ENCODE measurements around the gene PRKAG1. TPM values are rescaled to one million over a fixed set of nuclear protein-coding genes. Genes with fewer than 3 reads are reported as not detected.

Gene PRKAG1
- total RNA-seq, 1 donor from 2014 or later: 47.1 TPM

DNA sequence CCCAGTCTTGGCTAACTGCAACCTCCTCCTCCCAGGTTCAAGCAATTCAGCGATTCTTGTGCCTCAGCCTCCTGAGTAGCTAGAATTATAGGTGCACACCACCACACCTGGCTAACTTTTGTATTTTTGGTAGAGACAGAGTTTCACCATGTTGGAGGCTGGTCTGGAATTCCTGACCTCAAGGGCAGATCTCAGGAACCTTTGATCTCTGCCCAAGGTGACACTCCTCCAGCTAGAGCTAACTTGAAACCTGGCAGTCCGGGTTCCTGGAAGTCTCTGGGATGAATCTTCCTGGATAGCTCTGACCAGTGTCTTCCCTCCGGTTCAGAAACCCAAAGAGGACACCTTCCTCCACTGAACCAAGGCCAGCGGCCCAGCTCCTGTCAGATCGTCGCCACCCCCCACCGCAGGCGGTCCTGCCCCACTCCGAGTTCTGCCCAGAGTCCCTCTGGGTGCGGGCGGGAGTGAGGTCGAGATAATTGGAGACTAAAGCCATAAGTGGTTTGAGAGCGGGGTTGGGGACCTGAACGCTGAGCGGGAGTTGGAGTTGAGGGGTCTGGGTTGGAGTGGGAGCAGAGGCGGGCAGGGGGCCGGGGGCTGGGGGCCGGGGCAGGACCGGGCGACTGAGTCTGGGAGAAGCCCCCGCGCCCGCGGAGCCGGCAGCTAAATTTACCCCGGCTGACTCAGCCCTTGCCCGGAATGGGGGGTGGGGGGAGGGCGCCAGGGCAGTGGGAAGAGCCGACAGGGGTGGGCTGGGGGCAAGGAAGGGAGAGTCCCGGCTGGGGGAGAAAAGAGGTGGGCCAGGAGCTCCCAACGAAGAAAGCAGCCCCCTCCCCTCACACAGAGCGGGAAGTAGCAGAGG, 24.1 kb downstream of the PRKAG1 start:
- Histone ChIP-seq H3K27me3 (ENCODE audit: insufficient read depth, low read length) (peaks cover 37% of the 10 kb centered on the region), H3K36me3 (ENCODE audit: insufficient read depth, low read length) (no peaks in the 10 kb centered on the region), H3K9me3 (ENCODE audit: insufficient read depth, low read depth, low read length) (no peaks in the 10 kb centered on the region), H3K27ac (ENCODE audit: low read depth, low read length) (no peak overlapping the region), H3K4me2 (ENCODE audit: low read length) (peak overlapping the region; percentile 79), H3K79me2 (ENCODE audit: insufficient read depth, low read length) (no peaks in the 10 kb centered on the region), H2AFZ (ENCODE audit: low read depth, low read length) (no peak overlapping the region), H3K4me1 (ENCODE audit: insufficient read depth, low read length) (peaks cover 32% of the 10 kb centered on the region), H3K9ac (ENCODE audit: low read length) (no peak overlapping the region), H4K20me1 (ENCODE audit: insufficient read depth, low read length) (peaks cover 6% of the 10 kb centered on the region), H3K4me3 (ENCODE audit: insufficient read depth, low read depth, low read length) (no peak overlapping the region)
- no peak overlapping the region for H3K27ac Mint-ChIP-seq (ENCODE audit: unreplicated experiment)
- H3K27me3 Mint-ChIP-seq (ENCODE audit: low read depth, unreplicated experiment): peaks cover 48% of the 10 kb centered on the region
- no peak for TF ChIP-seq EZH2 (IDR thresholded peaks at IDR 0.05; ENCODE audit: insufficient read depth, low read length)
- TF ChIP-seq, protein P1, sequence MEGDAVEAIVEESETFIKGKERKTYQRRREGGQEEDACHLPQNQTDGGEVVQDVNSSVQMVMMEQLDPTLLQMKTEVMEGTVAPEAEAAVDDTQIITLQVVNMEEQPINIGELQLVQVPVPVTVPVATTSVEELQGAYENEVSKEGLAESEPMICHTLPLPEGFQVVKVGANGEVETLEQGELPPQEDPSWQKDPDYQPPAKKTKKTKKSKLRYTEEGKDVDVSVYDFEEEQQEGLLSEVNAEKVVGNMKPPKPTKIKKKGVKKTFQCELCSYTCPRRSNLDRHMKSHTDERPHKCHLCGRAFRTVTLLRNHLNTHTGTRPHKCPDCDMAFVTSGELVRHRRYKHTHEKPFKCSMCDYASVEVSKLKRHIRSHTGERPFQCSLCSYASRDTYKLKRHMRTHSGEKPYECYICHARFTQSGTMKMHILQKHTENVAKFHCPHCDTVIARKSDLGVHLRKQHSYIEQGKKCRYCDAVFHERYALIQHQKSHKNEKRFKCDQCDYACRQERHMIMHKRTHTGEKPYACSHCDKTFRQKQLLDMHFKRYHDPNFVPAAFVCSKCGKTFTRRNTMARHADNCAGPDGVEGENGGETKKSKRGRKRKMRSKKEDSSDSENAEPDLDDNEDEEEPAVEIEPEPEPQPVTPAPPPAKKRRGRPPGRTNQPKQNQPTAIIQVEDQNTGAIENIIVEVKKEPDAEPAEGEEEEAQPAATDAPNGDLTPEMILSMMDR (IDR thresholded peaks at IDR 0.05; ENCODE audit: insufficient read depth, low read depth, low read length): no peak
- DNase-seq (ENCODE audit: low read depth) (no peak), FAIRE-seq (no peak)
- H3K4me1 Mint-ChIP-seq (ENCODE audit: low read depth, unreplicated experiment): peaks cover 12% of the 10 kb centered on the region
- no peak overlapping the region for H3K4me3 Mint-ChIP-seq (ENCODE audit: unreplicated experiment)
- no peaks in the 10 kb centered on the region for H3K36me3 Mint-ChIP-seq (ENCODE audit: low read depth, unreplicated experiment)
- H3K9me3 Mint-ChIP-seq (ENCODE audit: unreplicated experiment): no peaks in the 10 kb centered on the region

- peaks cover 43% of the 10 kb centered on the region for H3K27me3 ChIP-seq (ENCODE audit: insufficient read depth, low read length)
- peaks cover 52% of the 10 kb centered on the region for H3K27me3 Mint-ChIP-seq (ENCODE audit: low read depth, unreplicated experiment)
- H4K20me1 ChIP-seq (ENCODE audit: insufficient read depth, low read length): peaks cover 6% of the 10 kb centered on the region
- TF ChIP-seq, protein P1 (IDR thresholded peaks at IDR 0.05; ENCODE audit: insufficient read depth, low read depth, low read length): no peak
- TF ChIP-seq EZH2 (IDR thresholded peaks at IDR 0.05; ENCODE audit: insufficient read depth, low read length): no peak
- no peak overlapping the region for H3K27ac ChIP-seq (ENCODE audit: low read depth, low read length)
- no peak overlapping the region for H2AFZ ChIP-seq (ENCODE audit: low read depth, low read length)
- no peaks in the 10 kb centered on the region for H3K36me3 Mint-ChIP-seq (ENCODE audit: low read depth, unreplicated experiment)
- H3K4me3 Mint-ChIP-seq (ENCODE audit: unreplicated experiment): no peak overlapping the region
- H3K27ac Mint-ChIP-seq (ENCODE audit: unreplicated experiment): no peak overlapping the region
- peaks cover 27% of the 10 kb centered on the region for H3K4me1 ChIP-seq (ENCODE audit: insufficient read depth, low read length)
- FAIRE-seq (no peak), DNase-seq (ENCODE audit: low read depth) (no peak)
- no peak overlapping the region for H3K4me2 ChIP-seq (ENCODE audit: low read length)
- peaks cover 10% of the 10 kb centered on the region for H3K4me1 Mint-ChIP-seq (ENCODE audit: low read depth, unreplicated experiment)
- no peaks in the 10 kb centered on the region for H3K36me3 ChIP-seq (ENCODE audit: insufficient read depth, low read length)
- no peak overlapping the region for H3K4me3 ChIP-seq (ENCODE audit: insufficient read depth, low read depth, low read length)
- H3K79me2 ChIP-seq (ENCODE audit: insufficient read depth, low read length): no peaks in the 10 kb centered on the region
- H3K9me3 ChIP-seq (ENCODE audit: insufficient read depth, low read depth, low read length): peaks cover 3% of the 10 kb centered on the region
- H3K9me3 Mint-ChIP-seq (ENCODE audit: unreplicated experiment): no peaks in the 10 kb centered on the region
- no peak overlapping the region for H3K9ac ChIP-seq (ENCODE audit: low read length)
Measured at GRCh38 chr12:48993787-48994186, 24.8 kb downstream of the PRKAG1 start.

Data from astrocyte (in vitro differentiated cells and primary cell).